GM18907 (cell line): Measurements from ENCODE around the gene ABI3.
A peak's percentile ranks its signal among the peaks of the same experiment; 100 is the strongest.
"Not testable (repeated sequence)": the region's sequence is repeated elsewhere in the genome, so short reads cannot be mapped to it uniquely, and the experiment has no call there.

Experiments used
- ATAC-seq: cut with Tn5 transposase; IDR thresholded peaks from one replicate; pipeline ENCODE4 v1.9.1; 2021; ENCODE audit warnings: mild to moderate bottlenecking, moderate library complexity; ENCODE audit not compliant: unreplicated experiment

The ABI3 gene

DNA sequence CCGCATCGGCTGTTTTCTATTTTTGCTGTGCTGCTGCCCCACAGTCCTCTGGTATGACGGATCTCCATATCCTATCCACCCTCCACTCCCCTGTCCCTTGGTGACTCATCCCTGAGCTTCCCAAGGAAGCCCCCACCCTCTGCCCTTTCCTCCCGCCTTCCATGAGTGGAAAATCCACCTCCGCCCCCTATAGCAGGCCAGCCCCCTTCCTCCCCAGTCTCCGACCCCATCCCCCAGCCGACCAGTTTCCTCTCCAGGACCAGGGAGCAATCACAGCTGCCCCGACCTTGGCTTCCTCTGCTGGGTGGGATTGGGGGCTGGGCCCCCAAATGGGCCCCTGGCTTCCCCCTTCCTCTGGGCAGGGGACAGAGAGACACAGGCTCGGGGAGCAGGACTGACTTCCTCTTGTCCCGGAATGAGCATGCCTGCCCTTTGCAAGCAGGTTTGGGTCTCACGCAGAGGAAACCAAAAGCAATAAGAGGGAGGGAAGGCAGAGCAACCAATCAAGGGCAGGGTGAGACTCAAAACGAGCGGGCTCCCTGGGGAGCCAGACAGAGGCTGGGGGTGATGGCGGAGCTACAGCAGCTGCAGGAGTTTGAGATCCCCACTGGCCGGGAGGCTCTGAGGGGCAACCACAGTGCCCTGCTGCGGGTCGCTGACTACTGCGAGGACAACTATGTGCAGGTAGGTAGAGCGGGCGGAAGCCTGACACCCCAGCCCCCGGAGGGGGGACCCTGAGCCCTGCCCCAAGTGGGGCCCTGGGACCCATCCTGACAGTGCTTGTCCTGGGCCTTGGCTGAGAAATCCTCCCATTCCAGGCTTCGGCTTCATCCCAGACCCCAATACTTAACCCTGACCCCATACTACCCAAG lies at the start of gene ABI3, which contains the start of gene GNGT2:
TSS of gene ABI3 (plus strand) at position 550 of the 872 bp plus-strand sequence. CDS start at position 568, 18 bp downstream.
TSS of gene GNGT2 (minus strand) at position 417 of the 872 bp plus-strand sequence. CDS start 3,152 bp downstream, outside the sequence.
- ATAC-seq: peak; percentile 67

GRCh38 chr17:49162866-49163265 lies 47.6 kb upstream of the ABI3 start:
- ATAC-seq: no peak

- no peak for ATAC-seq
Measured at GRCh38 chr17:49165143-49165542, 45.4 kb upstream of the ABI3 start.

GRCh38 chr17:49168706-49169105 lies 41.8 kb upstream of the ABI3 start:
- ATAC-seq: no peak

DNA sequence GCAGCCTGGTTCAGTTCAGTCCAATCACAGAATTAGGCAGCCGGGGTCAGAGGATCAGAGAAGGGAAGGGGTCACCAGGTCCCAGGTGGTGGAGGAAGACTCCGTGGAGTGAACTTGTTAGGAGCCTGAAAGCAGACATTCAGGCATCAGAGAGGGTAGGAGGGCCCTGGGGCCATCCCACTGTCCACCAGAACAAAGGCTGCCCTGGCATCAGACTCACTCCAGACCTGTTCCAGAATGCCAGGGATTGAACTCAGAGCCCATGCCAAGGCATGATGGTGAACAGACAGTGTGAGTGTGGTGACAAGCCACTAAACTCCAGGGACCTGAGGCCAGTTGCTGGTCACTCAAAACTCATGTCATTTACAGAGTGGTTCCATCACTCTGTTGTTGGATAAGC lies 40.3 kb upstream of the ABI3 start:
- ATAC-seq: no peak

DNA sequence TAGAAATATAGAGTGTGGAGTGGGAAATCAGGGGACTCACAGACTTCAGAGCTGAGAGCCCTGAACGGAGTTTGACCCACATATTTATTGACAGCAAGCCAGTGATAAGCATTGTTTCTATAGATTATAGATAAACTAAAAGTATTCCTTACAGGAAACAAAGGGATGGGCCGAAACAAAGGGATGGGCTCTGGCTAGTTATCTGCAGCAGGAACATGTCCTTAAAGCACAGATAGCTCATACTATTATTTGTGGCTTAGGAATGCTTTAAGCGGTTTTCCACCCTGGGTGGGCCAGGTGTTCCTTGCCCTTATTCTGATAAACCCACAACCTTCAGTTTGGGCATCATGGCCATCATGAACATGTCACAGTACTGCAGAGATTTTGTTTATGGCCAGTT lies 39.8 kb upstream of the ABI3 start:
- ATAC-seq: not testable (repeated sequence)

DNA sequence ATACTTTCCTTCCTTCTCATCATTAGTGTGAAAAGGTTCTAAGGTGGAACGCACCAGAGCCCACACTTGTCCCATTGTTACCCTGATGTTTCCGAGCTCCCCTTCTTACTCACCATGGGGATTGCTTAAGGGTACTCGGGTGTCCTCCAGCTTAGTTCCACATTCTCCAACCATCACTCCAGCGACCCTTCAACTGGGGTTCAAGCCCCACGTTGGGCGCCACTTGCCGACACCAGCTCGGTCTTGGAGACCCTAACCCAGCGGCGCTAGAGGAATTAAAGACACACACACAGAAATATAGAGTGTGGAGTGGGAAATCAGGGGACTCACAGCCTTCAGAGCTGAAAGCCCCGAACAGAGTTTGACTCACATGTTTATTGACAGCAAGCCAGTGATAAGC lies 34.5 kb upstream of the ABI3 start:
- ATAC-seq: not testable (repeated sequence)

- ATAC-seq: no peak
Measured at GRCh38 chr17:49180303-49180702, 30.2 kb upstream of the ABI3 start.

GRCh38 chr17:49180998-49181635 lies 29.4 kb upstream of the ABI3 start:
- ATAC-seq: no peak

DNA sequence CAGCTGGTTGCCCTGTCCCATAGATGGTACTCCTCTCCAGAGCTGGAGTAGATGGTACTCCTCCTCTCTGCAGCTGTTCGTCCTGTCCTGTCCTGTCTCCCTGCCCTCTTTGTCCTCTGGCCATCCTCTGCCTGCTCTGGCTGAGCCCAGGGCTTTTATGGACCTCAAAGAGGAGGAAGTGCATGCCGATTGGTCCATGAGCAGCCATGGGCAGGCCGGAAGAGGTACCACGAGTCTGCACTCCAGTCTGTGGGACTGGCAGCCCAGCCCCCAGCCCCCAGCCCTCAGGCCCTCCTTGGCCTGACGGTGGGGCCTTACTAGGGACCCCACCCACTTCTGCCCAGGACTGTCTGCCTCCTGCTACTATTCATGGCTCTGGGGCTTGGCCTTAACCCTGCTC lies 27.2 kb upstream of the ABI3 start:
- ATAC-seq: no peak

DNA sequence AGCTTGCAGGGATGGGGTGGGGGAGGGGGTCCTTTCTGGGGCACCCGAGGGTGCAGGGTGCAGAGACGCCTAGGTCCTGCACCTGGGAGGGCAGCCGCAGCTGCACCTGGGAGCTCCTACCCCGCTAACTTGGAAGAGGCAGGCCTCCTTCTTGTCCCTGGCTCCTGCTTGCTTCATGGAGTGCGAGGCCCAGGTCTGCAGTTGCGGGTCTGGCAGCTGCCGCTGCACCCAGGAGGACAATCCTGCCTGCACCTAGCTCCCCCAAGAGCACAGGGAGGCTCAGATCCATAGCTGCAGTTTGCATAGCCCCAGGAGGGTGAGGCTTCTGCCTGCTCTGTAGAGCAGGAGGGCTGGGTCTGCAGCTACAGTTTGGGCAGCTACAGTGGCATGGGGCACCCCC lies 26.7 kb upstream of the ABI3 start:
- ATAC-seq: no peak

GRCh38 chr17:49184522-49184921 lies 26.0 kb upstream of the ABI3 start:
- ATAC-seq: not testable (repeated sequence)

DNA sequence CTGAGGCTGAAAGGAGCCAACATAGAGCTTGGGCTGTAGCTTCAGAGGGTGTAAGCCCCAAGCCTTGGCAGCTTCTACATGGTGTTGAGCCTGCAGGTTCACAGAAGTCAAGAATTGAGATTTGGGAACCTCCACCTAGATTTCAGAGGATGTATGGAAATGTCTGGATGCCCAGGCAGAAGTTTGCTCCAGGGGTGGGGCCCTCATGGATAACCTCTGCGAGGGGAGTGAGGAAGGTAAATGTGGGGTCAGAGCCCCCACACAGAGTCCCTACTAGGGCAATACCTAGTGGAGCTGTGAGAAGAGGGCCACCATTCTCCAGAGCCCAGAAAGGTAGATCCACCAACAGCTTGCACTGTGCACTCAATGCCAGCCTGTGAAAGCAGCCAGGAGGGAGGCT lies 25.1 kb upstream of the ABI3 start:
- not testable (repeated sequence) for ATAC-seq

GRCh38 chr17:49187301-49187700 lies 23.2 kb upstream of the ABI3 start:
- ATAC-seq: no peak

- ATAC-seq: no peak
Measured at GRCh38 chr17:49190932-49191331, 19.6 kb upstream of the ABI3 start.

GRCh38 chr17:49191409-49191916 lies 19.0 kb upstream of the ABI3 start:
- ATAC-seq: peak; percentile 14

- ATAC-seq: peak; percentile 52
Measured at GRCh38 chr17:49191917-49192741, 18.4 kb upstream of the ABI3 start.

DNA sequence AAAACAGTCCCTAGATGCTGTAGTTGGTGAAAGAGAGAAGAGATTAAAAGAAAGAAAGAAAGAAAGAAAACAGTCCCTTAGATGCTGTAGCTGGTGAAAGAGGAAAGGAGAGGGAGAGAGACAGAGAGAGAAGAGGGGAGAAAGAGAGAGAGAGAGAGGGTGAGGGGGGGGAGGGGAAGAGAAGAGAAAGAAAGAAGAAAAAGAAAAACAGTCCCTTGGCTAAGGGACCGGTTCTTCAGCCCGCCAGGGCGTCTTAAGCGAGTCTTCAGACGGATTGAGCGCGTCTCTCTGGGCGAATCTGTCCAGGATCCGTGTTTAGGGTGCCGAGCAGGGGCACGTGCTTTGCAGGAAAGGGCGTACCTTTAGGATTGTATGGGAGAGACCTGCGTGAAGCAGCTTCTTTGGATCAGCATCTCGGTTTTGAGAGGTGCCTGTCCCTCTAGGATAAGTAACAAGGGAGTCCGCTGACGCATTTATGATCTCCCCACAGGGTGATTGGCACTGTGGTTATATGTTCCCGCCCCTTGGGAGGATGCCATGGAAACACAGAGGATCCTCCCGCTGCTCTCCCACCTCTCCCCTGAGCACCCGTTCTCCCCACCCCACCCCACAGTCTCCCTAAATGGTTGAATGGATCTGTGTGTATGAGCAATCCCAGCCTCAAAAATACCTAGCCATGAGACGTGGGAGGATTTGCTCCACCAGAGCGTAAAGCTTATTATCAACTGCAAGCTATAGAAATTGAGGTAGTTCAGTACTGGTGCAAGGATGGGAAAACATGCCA lies 16.8 kb upstream of the ABI3 start:
- ATAC-seq: no peak

- no peak for ATAC-seq
Measured at GRCh38 chr17:49194297-49194607, 16.3 kb upstream of the ABI3 start.

GRCh38 chr17:49195751-49196150 lies 14.8 kb upstream of the ABI3 start:
- ATAC-seq: no peak
